Measurements from ENCODE around the gene WDR17. TPM values are rescaled to one million over a fixed set of nuclear protein-coding genes. Genes with fewer than 3 reads are reported as not detected.

WDR17 gene
- total RNA-seq, 4 donors from 2014 or later = 4.0 to 14.6 (median 4.7) TPM

DNA sequence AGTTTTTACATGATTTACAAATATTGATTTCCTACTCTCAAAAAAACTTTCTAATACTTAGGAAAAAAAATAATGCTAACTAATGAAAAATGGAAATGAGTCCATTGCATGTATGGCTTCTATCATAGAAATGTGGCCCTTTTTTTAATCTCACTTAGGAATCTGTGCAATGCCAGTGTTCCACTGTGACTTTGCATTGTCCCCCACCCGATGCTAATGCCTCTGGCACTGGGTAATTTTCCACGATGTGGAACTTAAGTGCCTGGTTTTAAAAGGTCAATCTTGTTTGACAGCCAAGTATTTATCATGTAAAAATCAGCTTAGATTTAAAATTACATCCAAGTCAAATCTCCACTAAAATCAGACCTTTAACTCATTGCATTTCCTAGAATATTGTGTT is 76.6 kb downstream of the WDR17 start:
- Histone ChIP-seq H3K27me3 (no peaks in the 10 kb centered on the region), H3K9me3 (no peaks in the 10 kb centered on the region), H3K27ac (no peak overlapping the region), H3K4me1 (no peaks in the 10 kb centered on the region), H3K36me3 (no peaks in the 10 kb centered on the region), H3K4me3 (no peak overlapping the region)
- no peak for TF ChIP-seq POLR2A (IDR thresholded peaks at IDR 0.05)
- TF ChIP-seq EP300 (IDR thresholded peaks at IDR 0.05) = no peak
- no peak for TF ChIP-seq POLR2AphosphoS5 (IDR thresholded peaks at IDR 0.05)
- ATAC-seq = no peak
- WGBS, 2 donors (ENCODE audit: low coverage in 1 of 2) = 58 to 77% methylated on average over 2 of the region's 2 CpGs

GRCh38 chr4:176149680-176150355 is 84.2 kb downstream of the WDR17 start:
- no peaks in the 10 kb centered on the region for H3K9me3 ChIP-seq
- peaks cover 0 to 9% (median 0%) of the 10 kb centered on the region in 3 donors for H3K4me1 ChIP-seq
- no peaks in the 10 kb centered on the region for H3K27me3 ChIP-seq
- H3K36me3 ChIP-seq = no peaks in the 10 kb centered on the region
- H3K27ac ChIP-seq = no peak overlapping the region
- WGBS, 2 donors (ENCODE audit: low coverage in 1 of 2) = 49 to 55% methylated on average over 3 of the region's 3 CpGs
- TF ChIP-seq POLR2AphosphoS5 (IDR thresholded peaks at IDR 0.05) = no peak
- no peak for TF ChIP-seq CTCF (IDR thresholded peaks at IDR 0.05)
- TF ChIP-seq EP300 (IDR thresholded peaks at IDR 0.05) = no peak
- TF ChIP-seq POLR2A (IDR thresholded peaks at IDR 0.05) = no peak
- no peak for ATAC-seq
- no peak overlapping the region for H3K4me3 ChIP-seq

DNA sequence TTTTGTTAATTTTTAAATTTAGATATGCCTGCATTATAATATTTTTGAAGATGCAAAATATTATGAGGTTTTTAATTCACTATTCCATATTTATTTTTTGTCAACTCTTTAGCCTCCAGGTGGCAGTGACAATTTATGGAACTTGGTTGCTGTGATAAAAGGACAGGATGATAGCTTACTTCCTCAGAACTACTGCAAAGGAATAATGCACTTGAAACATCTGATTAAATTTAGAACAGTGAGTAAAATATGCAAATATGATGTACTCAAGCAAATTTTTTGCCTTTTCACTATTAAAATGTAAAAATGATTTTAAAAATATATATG is 84.7 kb downstream of the WDR17 start:
- peaks cover 0 to 9% (median 0%) of the 10 kb centered on the region in 3 donors for H3K4me1 ChIP-seq
- H3K9me3 ChIP-seq = no peaks in the 10 kb centered on the region
- peak overlapping the region in 1 of 4 donors; percentile 32 for H3K27ac ChIP-seq
- H3K36me3 ChIP-seq = no peaks in the 10 kb centered on the region
- TF ChIP-seq CTCF (IDR thresholded peaks at IDR 0.05) (peak; percentile 29 to 55 (median 50)), POLR2AphosphoS5 (IDR thresholded peaks at IDR 0.05) (no peak), POLR2A (IDR thresholded peaks at IDR 0.05) (no peak)
- no peak overlapping the region for H3K4me3 ChIP-seq
- H3K27me3 ChIP-seq = no peaks in the 10 kb centered on the region
- ATAC-seq = no peak

GRCh38 chr4:176150704-176151103 is 85.1 kb downstream of the WDR17 start:
- peak overlapping the region in 1 of 4 donors; percentile 32 for H3K27ac ChIP-seq
- H3K9me3 ChIP-seq = no peaks in the 10 kb centered on the region
- no peak for ATAC-seq
- H3K27me3 ChIP-seq = no peaks in the 10 kb centered on the region
- no peak for TF ChIP-seq POLR2A (IDR thresholded peaks at IDR 0.05)
- TF ChIP-seq CTCF (IDR thresholded peaks at IDR 0.05) = no peak
- TF ChIP-seq EP300 (IDR thresholded peaks at IDR 0.05) = no peak
- TF ChIP-seq POLR2AphosphoS5 (IDR thresholded peaks at IDR 0.05) = no peak
- no peak overlapping the region for H3K4me3 ChIP-seq
- H3K4me1 ChIP-seq = peaks cover 0 to 9% (median 0%) of the 10 kb centered on the region in 3 donors
- WGBS, 2 donors (ENCODE audit: low coverage in 1 of 2) = 18 to 36% methylated on average over 2 of the region's 2 CpGs
- no peaks in the 10 kb centered on the region for H3K36me3 ChIP-seq

DNA sequence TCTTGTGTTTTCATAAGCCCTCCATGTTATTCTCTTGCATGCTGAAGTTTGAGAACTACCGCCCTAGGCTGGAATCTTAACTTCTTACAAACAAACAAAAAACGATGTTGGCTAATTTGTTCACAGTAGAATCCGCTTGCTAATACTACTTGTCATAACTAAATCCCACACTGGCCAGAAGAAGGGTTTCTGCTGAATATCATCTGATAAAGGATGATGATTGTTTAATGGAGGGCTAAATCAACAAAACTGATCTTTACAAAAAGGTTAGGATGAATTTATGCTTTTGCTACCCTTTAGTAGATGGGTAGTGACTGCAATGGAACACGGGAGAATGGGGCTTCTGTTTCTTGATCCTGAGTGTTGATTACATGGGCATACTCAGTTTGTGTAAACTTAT is 87.5 kb downstream of the WDR17 start:
- Histone ChIP-seq H3K27ac (no peak overlapping the region), H3K9me3 (no peaks in the 10 kb centered on the region), H3K4me3 (no peak overlapping the region), H3K27me3 (no peaks in the 10 kb centered on the region), H3K4me1 (peaks cover 0 to 9% (median 0%) of the 10 kb centered on the region in 3 donors), H3K36me3 (no peaks in the 10 kb centered on the region)
- ATAC-seq = no peak
- TF ChIP-seq POLR2AphosphoS5 (IDR thresholded peaks at IDR 0.05) = no peak
- no peak for TF ChIP-seq POLR2A (IDR thresholded peaks at IDR 0.05)
- TF ChIP-seq CTCF (IDR thresholded peaks at IDR 0.05) = no peak
- no peak for TF ChIP-seq EP300 (IDR thresholded peaks at IDR 0.05)
- 42 to 43% methylated on average over 3 to 4 of the region's 4 CpGs for WGBS, 2 donors (ENCODE audit: low coverage in 1 of 2)

Measured in gastroesophageal sphincter (tissue), 4 donors.